Gastrocnemius medialis (tissue), 4 donors: ENCODE measurements around the gene UMAD1.

Experiments
- CTCF ChIP-seq, 5 experiments: fragments of 450-650 bp in 3 of 5; fragments of 200-600 bp in 2 of 5; sonication (generic) in 2 of 5; IDR thresholded peaks in 4 of 5; conservative IDR thresholded peaks in 1 of 5; 1 replicate in 4 of 5; 2 replicates in 1 of 5; pipeline ENCODE4 v1.5.1; 2016 to 2019; ENCODE audit warnings: antibody characterized with exemption in 5 of 5, mild to moderate bottlenecking in 3 of 5, moderate library complexity in 3 of 5
- POLR2A ChIP-seq, 2 donors: fragments of 450-650 bp; IDR thresholded peaks; one replicate each; pipeline ENCODE4 v1.6.1; 2017; ENCODE audit warnings: antibody characterized with exemption in 2 of 2, mild to moderate bottlenecking in 2 of 2, moderate library complexity in 2 of 2

GRCh38 chr7:7613210-7613609 lies 27.3 kb upstream of the UMAD1 start:
- TF ChIP-seq POLR2A (IDR thresholded peaks at IDR 0.05) (no peak), CTCF (IDR thresholded peaks at IDR 0.05 in 4 of 5, conservative IDR thresholded peaks at IDR 0.05 in 1 of 5) (no peak)
